Breast epithelium (tissue), 3 donors: ENCODE measurements around the gene TNS3.

Experiments
- CTCF ChIP-seq, 3 donors: fragments of 450-650 bp; IDR thresholded peaks; one replicate each; pipeline ENCODE4 v1.5.1; 2016 to 2017; ENCODE audit warnings: antibody characterized with exemption in 3 of 3, mild to moderate bottlenecking in 3 of 3, moderate library complexity in 3 of 3
- POLR2A ChIP-seq: fragments of 450-650 bp; IDR thresholded peaks from one replicate; pipeline ENCODE4 v1.6.1; 2016; ENCODE audit warnings: antibody characterized with exemption, mild to moderate bottlenecking, moderate library complexity
- POLR2AphosphoS5 ChIP-seq, 3 donors: sonication (generic); formaldehyde crosslinking; IDR thresholded peaks; one replicate each; pipeline ENCODE4 v1.6.1; 2017; ENCODE audit warnings: antibody characterized with exemption in 3 of 3

GRCh38 chr7:47369736-47370135 is 212.2 kb downstream of the TNS3 start:
- TF ChIP-seq POLR2AphosphoS5 (IDR thresholded peaks at IDR 0.05) (no peak), CTCF (IDR thresholded peaks at IDR 0.05) (no peak), POLR2A (no peak)
